ENCODE measurements around the gene S100PBP.

S100PBP gene

GRCh38 chr1:32775640-32776337 lies 41.7 kb upstream of the S100PBP start:
- TF ChIP-seq TAF1 (IDR thresholded peaks at IDR 0.05; ENCODE audit: borderline replicate concordance, insufficient read depth, low read length), result no peak
- TF ChIP-seq SIN3A (IDR thresholded peaks at IDR 0.05; ENCODE audit: borderline replicate concordance, insufficient read depth, low read length), result no peak
- no peak for TF ChIP-seq POLR2AphosphoS5 (IDR thresholded peaks at IDR 0.05; ENCODE audit: low read depth, low read length)
- TF ChIP-seq FOXP2 (optimal IDR thresholded peaks at IDR 0.05; ENCODE audit: borderline replicate concordance, extremely low read depth, extremely low read length, insufficient read depth), result no peak
- no peak for TF ChIP-seq REST (IDR thresholded peaks at IDR 0.05; ENCODE audit: insufficient read depth in 1 of 2, low read depth in 2 of 2, low read length in 2 of 2)

- TF ChIP-seq SIN3A (IDR thresholded peaks at IDR 0.05; ENCODE audit: borderline replicate concordance, insufficient read depth, low read length), result no peak
- TF ChIP-seq FOXP2 (optimal IDR thresholded peaks at IDR 0.05; ENCODE audit: borderline replicate concordance, extremely low read depth, extremely low read length, insufficient read depth), result no peak
- no peak for TF ChIP-seq POLR2AphosphoS5 (IDR thresholded peaks at IDR 0.05; ENCODE audit: low read depth, low read length)
- no peak for TF ChIP-seq TAF1 (IDR thresholded peaks at IDR 0.05; ENCODE audit: borderline replicate concordance, insufficient read depth, low read length)
- no peak for TF ChIP-seq REST (IDR thresholded peaks at IDR 0.05; ENCODE audit: insufficient read depth in 1 of 2, low read depth in 2 of 2, low read length in 2 of 2)
These were observed 38.2 kb upstream of the S100PBP start for GRCh38 chr1:32779242-32779641.

GRCh38 chr1:32780005-32780404 lies 37.4 kb upstream of the S100PBP start:
- TF ChIP-seq FOXP2 (optimal IDR thresholded peaks at IDR 0.05; ENCODE audit: borderline replicate concordance, extremely low read depth, extremely low read length, insufficient read depth) (no peak), SIN3A (IDR thresholded peaks at IDR 0.05; ENCODE audit: borderline replicate concordance, insufficient read depth, low read length) (no peak), TAF1 (IDR thresholded peaks at IDR 0.05; ENCODE audit: borderline replicate concordance, insufficient read depth, low read length) (no peak), POLR2AphosphoS5 (IDR thresholded peaks at IDR 0.05; ENCODE audit: low read depth, low read length) (no peak), REST (IDR thresholded peaks at IDR 0.05; ENCODE audit: insufficient read depth in 1 of 2, low read depth in 2 of 2, low read length in 2 of 2) (no peak)

- TF ChIP-seq POLR2AphosphoS5 (IDR thresholded peaks at IDR 0.05; ENCODE audit: low read depth, low read length) (no peak; the same call in 1 of the 2 replicates), FOXP2 (optimal IDR thresholded peaks at IDR 0.05; ENCODE audit: borderline replicate concordance, extremely low read depth, extremely low read length, insufficient read depth) (no peak), REST (IDR thresholded peaks at IDR 0.05; ENCODE audit: insufficient read depth in 1 of 2, low read depth in 2 of 2, low read length in 2 of 2) (no peak), SIN3A (IDR thresholded peaks at IDR 0.05; ENCODE audit: borderline replicate concordance, insufficient read depth, low read length) (no peak)
These were observed 36.7 kb upstream of the S100PBP start for GRCh38 chr1:32780628-32781234.
